HL-60/S4 treated with retinoic acid at 250 ng/mL for 4 days and 3 days (cell line): Measurements from ENCODE around the gene MCEMP1.
"Not testable (repeated sequence)": the region's sequence is repeated elsewhere in the genome, so short reads cannot be mapped to it uniquely, and the experiment has no call there.

Source experiments
- in situ Hi-C: fragments of 300-500 bp; cut with MboI; formaldehyde crosslinking; loops from 2 replicates; pipeline ENCODE4 v1.7.0; 2022; ENCODE audit warnings: low sequenced_read_pairs

Gene MCEMP1

DNA sequence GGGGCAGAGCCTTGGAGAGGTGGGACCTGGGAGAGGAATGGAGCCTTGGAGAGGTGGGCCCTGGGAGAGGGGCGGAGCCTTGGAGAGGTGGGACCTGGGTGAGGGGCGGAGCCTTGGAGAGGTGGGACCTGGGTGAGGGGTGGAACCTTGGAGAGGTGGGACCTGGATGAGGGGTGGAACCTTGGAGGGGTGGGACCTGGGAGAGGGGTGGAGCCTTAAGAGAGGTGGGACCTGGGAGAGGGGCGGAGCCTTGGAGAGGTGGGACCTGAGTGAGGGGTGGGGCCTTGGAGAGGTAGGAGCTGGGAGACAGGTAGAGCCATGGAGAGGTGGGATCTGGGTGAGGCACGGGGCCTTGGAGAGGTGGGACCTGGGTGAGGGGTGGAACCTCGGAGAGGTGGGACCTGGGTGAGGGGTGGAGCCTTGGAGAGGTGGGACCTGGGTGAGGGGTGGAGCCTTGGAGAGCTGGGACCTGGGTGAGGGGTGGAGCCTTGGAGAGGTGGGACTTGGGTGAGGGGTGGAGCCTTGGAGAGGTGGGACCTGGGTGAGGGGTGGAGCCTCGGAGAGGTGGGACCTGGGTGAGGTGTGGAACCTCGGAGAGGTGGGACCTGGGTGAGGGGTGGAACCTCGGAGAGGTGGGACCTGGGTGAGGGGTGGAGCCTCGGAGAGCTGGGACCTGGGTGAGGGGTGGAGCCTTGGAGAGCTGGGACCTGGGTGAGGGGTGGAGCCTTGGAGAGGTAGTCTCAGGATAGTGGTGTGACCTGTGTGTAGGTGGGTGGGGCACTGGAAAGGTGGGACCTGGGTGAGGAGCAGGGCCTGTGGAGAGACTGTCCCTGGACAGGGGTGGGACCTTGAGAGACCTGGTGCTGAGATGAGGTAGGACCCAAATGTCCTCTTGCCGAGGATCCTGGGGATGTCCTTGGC, 33.0 kb upstream of the MCEMP1 start:
- in situ Hi-C loops = not testable (repeated sequence)

DNA sequence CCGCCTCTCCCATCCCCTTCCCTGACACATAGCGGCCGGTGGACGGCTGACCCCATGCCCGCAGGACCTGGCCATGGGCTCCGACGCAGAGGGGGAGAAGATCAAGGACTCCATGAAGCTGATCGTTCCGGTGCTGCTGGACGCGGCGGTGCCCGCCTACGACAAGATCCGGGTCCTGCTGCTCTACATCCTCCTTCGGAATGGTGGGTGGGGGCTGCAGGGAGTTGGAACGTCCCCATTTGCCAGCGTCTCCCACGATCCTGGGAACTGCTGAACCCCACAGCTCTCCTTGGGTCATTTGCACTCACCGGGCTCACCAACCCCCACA, 32.4 kb upstream of the MCEMP1 start:
- in situ Hi-C loops = no loop called here

DNA sequence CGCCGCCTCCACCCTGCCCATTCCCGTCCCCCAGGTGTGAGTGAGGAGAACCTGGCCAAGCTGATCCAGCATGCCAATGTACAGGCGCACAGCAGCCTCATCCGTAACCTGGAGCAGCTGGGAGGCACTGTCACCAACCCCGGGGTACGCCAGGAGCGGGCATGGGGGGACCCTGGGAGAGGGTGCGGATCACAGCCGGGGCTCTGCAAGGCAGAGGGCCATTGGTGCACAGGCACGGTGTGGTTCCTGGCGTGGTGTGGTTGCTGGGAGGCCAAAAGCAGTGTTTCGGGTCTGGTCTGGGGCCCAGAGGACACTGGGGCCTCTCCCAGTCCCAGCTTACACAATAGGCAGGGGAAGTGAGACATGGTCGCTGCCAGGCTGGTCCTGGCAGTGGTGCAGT, 31.7 kb upstream of the MCEMP1 start:
- in situ Hi-C loops = no loop called here

DNA sequence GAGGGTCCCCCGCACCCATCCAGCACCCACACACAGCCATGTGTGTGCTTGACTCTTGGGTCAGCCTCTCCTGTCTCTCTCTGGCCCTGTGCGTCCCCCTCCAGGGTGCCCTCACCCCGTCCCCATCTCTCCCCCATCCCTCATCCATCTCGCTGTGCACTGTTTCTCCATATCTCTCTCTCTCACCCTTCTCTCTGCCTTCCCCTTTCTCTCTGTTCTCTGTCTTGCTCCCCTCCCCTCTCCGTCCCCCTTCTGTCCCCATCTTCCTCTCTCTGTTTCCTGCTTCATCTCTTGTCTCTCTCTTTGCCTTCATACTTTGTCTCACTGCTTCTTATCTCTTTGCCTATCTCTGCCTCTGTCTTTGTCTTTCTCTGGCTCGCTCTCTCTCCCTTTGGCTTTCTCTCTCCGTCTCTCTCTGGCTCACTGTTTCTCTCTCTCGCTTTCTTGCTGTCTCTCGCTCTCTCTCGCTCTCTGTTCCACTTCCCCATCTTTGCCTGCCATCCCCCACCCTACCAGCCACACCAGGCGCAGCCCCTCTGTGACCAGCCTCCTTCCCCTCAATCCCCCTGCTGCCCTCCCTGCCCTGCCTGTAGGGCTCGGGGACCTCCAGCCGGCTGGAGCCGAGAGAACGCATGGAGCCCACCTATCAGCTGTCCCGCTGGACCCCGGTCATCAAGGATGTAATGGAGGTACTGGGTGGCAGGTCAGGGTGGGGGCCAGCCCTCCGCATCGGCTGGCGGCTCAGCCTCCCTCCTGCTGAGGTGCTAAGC, 31.0 kb upstream of the MCEMP1 start:
- in situ Hi-C loops = no loop called here

DNA sequence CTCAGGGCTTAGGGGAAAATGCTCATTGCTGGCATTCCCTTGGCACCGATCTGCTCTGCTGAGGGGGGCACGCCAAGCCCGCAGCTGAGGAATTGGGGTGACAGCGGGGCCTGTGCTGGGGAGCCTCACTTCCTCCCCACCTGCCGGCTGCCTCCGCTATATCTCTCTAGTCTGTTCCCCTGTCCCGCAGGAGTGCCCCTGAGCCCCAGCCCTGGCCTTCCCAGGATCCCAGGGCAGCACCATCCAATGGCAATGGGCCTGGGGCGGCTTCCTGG, 30.5 kb upstream of the MCEMP1 start:
- in situ Hi-C loops = no loop called here

DNA sequence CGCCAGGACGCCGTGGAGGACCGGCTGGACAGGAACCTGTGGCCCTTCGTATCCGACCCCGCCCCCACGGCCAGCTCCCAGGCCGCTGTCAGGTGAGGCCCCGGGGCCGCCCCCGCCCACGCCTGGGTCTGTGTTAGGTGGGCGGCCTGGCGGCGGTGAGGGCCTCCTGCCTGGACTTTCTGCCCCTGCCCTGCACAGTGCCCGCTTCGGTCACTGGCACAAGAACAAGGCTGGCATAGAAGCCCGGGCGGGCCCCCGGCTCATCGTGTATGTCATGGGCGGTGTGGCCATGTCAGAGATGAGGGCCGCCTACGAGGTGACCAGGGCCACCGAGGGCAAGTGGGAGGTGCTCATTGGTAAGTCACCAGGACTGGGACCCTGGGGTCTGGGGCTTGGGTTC, 29.7 kb upstream of the MCEMP1 start:
- in situ Hi-C loops = no loop called here

DNA sequence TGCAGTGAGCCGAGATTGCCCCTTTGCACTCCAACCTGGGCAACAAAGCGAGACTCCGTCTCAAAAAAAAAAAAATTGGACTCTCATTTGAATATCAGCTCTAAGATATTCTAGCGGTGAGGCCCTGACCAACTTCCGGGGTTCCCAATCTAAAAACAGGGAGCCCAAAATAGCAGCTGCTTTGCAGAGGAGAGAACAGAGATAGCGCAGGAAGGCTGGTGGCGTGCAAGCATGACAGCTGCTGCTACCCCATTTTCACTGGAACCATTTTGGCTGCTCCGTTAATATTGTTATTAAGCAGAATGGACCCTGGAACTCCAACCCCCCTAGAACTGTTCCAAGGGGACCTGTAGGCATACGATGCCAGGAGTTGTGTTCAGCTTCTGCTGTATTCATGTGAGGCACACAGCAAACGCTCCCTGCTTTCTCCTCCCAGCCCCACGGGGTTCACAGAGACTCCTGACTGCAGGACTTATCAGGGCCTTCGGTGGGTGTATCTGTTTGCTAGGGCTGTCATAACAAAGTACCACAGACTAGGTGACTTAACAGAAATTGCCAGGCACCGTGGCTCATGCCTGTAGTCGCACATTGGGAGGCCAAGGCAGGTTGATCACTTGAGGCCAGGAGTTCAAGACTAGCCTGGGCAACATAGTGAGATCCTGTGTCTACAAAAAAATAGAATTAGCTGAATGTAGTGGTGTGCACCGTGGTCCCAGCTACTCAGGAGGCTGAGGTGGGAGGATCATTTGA, 28.4 kb upstream of the MCEMP1 start:
- in situ Hi-C loops = no loop called here

DNA sequence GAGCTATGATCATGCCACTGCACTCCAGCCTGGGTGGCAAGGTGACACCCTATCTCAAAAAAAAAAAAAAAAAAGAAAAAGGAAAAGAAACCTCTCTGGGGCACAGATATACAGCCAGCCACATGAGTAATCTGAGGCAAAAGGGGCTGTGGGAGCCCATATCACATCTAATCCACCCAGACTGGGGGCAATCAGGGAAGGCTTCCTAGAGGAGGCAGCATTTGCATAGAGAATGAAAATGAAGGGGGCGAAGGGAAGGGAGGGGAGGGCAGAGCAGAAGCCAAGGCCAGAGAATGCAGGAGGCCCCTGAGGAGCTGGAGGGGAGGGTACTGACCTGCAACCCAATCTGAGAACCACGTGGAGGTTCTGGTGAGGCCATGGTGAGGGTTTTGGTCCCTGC, 26.7 kb upstream of the MCEMP1 start:
- in situ Hi-C loops = no loop called here

DNA sequence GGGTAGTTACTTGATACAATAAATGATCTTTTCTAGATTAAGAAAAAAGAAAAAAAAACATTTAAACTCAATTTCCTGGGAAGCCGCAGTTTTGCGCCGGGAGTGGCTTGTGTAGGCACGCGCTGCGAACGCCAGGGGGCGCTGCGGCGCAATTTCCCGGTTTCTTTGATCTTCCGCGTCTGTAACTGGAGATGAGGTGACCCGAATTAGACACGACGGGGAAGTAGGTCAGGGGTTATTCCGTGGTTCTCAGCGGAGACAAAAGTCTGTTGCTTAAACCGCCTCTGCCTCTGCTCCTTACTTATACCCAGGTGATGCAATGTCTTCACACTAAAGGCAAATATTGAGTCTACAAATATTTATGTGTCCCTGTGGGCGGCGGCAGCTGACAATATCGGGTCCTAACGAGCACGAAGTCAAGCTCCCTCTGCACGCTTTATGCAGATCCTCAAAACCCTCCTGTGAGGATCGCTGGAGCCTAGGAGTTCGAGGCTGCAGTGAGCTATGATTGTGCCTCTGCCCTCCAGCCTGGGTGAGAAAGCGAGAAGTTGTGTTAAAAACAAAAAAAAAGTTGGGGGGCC, 24.7 kb upstream of the MCEMP1 start:
- in situ Hi-C loops = no loop called here

DNA sequence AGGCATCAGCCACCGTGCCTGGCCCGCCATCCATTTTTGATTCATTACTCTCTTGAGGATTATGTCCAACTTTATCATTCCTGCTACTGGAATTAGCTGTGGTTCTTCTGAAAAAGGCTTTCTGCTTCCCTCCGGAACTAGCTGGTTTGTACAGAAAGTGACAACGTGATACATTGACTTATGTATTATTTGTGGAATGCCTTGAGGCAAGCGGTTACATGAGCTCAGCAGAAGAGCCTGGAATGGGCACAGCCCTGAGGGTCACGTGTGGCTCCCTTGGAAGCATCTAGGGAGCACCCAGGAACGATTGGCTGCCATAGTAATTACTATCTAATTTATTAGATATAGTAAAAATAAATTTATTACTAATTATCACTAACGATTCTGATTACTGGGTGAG, 22.5 kb upstream of the MCEMP1 start:
- in situ Hi-C loops = no loop called here

DNA sequence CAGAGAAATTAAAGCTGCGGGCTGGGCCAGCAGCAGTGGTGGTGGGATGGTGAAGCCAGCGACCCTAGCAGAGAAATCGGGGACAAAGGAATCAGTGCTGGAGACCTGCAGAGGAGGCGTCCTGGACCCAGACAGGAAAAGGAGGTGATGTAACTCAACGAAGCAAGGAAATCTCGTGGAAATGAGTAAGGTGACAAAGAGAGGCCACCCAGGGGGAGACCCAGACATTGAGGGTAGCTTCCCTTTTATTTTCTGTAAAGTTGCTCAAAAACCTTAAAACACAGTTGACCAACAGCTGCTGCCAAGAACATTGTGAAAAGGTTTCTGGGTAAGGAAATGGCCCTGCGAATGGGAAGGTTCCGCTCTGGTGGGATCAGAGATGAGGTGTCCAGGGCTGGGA, 21.3 kb upstream of the MCEMP1 start:
- in situ Hi-C loops = no loop called here

DNA sequence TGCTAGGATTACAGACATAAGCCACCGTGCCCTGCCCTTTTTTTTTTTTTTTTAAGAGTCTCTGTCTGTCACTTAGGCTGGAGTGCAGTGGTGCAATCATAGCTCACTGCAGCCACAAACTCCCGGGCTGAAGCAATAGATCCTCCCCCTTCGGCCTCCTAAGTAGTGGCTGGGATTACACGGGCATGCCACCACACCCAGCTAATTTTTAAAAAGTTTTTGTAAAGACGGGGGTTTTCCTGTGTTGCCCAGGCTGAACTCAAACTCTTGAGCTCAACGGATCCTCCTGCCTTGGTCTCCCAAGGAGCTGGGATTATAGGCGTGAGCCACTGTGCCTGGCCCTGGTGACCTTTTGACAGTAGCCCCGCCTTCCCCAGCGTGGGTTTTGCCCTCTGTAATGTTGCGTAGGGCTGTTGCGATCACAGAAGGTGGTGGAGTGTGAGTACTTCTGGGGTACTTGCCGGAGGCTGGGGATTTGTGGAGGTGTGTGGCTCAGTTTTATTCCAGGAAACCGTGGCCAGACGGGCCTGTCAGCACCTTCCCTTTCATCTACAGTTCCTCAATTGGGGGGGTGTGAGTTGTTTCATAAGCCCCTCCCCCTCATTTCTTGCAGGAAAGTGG, 19.6 kb upstream of the MCEMP1 start:
- in situ Hi-C loops = no loop called here

DNA sequence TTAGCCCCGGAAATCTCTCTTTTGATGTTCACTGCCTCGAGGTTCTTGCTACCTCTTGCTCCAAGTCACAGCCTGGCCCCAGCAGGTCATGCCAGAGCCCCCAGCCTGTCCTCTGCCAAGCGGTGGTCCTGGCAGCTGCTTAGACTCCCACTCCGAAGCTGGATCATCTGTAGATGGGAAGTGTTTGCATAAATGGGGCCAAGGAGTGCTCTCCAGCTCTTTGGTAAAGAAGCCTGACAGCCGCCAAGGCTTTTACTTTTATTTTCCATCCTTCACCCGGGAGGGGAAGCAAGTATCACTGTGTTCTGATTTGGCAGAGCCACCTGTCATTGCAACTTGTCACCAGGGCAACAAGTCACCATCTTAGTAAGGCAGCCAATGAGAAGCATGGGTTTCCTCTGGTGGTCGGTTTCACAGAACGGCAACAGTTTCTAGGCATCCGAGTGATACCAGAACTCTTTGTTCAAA, 18.6 kb upstream of the MCEMP1 start:
- in situ Hi-C loops = no loop called here

DNA sequence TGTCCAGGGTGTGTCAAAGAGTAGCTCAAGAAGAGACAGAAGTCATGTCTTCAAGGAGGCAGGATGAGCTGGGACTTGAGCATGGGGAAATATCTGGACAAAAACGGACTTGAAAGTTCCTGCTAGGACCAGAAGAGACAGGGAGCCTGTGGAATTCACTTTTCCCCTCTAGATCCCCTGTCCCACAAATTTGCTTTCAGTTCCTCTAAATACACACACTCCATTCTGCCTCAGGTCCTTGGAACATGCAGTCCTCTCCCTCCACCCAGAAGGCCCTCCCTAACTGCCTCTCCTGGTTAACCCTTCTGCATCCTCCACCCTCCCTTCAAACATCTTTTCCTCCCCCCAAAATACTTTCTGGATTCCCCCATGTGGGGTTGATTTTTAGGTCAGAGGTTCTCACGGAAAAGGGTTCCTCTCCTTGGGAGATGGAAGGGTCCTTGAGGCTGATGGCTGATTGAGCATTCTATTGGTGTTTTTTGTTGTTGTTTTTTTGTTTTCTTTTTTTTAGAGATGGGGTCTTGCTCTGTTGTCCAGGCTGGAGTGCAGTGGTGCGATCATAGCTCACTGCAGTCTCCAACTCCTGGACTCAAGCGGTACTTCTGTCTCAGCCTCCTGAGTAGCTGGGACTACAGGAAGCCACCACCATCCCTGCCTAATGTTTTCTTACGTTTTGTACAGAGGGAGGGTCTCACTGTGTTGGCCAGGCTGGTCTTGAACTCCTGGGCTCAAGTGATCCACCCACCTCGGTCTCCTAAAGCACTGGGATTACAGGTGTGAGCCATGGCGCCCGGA, 14.9 kb upstream of the MCEMP1 start:
- in situ Hi-C loops = no loop called here

DNA sequence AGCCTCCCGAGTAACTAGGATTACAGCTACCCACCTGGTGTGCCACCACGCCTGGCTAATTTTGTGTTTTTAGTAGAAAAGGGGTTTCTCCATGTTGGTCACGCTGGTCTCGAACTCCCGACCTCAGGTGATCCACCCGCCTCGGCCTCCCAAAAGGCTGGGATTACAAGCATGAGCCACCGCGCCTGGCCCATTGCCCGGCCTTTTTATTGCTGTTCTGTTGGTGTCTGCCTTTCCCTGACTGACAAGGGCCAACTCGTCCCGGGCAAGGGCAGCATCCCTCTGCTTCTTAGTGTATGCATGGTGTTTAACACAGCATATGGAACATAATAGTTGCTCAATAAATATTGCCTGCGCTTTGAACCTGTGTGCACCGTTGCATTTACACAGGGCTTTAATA, 14.2 kb upstream of the MCEMP1 start:
- in situ Hi-C loops = no loop called here

DNA sequence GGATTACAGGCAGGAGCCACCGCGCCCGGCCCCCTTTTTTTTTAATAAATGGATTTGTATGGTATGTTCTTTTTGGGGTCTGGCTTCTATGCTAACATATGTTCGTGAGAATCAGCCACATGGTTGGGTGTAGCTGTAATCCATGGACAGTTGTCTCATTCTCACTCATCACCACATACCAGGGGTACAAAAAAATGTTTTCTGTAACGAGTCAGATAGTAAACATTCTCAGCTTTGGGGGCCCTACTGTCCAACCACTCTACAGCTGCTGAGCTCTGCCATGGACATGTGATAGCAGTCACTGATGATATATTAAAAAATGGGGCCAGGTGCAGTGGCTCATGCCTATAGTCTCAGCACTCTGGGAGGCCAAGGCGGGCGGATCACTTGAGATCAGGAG, 13.2 kb upstream of the MCEMP1 start:
- in situ Hi-C loops = no loop called here

DNA sequence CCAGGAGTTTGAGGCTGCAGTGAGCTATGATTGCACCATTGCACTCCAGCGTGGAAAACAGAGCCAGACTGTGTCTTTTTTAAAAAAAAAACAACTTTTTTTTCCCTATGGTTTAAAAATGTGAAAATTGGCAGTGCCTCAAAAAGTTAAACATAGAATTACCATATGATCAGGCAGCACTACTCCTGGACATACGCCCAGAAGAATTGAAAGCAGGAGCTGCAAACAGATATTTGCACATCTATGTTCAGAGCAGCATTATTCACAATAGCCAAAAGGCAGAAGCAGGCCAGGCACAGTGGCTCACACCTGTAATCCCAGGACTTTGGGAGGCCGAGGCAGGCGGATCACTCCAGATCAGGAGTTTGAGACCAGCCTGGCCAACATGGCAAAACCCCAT, 11.8 kb upstream of the MCEMP1 start:
- in situ Hi-C loops = no loop called here

DNA sequence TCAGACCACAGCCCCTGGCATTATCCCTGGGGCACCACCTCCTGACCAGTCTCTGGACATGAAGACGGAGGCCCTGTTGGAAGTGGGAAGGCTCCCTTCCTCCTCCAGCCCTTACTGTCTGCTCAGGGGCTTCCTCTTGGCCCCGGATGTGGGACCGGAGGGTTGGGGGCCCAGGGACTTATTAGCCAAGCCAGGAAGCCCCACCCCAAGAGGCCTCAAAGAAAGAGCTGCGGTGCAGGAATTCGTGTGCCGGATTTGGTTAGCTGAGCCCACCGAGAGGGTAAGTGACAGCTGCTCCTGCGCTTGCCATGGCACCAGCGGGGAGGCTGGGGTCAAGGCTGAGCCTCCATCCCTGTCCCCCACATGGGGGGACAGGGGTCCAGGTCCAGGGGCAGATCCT, 8.0 kb upstream of the MCEMP1 start, which contains the start of gene RETN:
RETN (plus strand) TSS at position 208 of the 400 bp plus-strand sequence. CDS start 278 bp downstream, outside the sequence.
- in situ Hi-C loops = no loop called here

DNA sequence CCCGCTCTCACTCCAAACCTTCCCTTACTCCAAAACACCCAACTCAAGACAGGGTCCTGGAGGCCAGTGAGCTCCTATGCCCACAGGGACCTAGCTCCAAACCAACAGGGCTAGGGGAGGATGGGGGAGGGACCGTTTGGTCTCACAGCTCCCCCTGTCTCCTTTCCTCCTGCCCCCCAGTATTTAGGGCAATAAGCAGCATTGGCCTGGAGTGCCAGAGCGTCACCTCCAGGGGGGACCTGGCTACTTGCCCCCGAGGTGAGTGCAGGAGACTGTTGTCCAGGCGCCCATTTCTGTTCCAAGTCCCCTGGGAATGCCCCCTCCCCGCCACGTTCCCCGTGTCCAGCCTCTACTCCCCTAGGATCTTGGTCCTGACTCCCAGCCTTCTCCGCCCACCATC, 7.2 kb upstream of the MCEMP1 start:
- in situ Hi-C loops = no loop called here

DNA sequence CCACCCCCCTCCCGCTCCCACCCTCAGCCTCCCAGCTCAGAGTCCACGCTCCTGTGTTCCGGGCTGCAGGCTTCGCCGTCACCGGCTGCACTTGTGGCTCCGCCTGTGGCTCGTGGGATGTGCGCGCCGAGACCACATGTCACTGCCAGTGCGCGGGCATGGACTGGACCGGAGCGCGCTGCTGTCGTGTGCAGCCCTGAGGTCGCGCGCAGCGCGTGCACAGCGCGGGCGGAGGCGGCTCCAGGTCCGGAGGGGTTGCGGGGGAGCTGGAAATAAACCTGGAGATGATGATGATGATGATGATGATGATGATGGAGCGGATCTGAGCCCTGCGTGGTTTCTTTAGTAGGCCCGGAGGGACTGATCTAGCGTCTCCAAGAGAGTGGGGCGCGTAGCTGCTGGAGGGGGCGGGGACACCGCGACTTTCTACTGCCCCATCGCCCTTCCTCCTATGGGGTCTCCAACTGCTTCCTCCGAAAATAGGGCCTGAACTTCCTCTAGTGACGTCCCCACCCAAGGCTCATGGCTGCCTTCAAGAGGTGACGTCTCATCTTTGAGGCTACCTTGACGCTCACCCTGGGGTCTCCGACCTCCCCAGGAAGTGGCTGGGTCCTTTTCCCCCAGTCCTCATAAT, 6.6 kb upstream of the MCEMP1 start:
- in situ Hi-C loops = no loop called here
